GM10248 (cell line): ENCODE measurements around the gene CAMTA1.

ENCODE experiments used
- CTCF ChIA-PET: fragments of 300-600 bp; sonication (Branson Sonifier 250); formaldehyde crosslinking; extraction: SDS; loops from one replicate; lab custom pipeline; 2021; ENCODE audit warnings: antibody characterized with exemption; lab: Yijun Ruan, JAX
- POLR2A ChIA-PET: fragments of 350-650 bp; sonication (Branson Sonifier 250); formaldehyde crosslinking; extraction: SDS; loops from one replicate; lab custom pipeline; 2020; ENCODE audit warnings: antibody characterized with exemption; lab: Yijun Ruan, JAX
- DNase-seq: peaks from one replicate; pipeline ENCODE4 v3.0.0; 2012; ENCODE audit errors: extremely low spot score
- CTCF ChIP-seq: IDR thresholded peaks from 2 replicates; pipeline ENCODE4 v1.5.1; 2012; ENCODE audit warnings: mild to moderate bottlenecking, low read depth; ENCODE audit errors: extremely low read depth, missing control alignments, control extremely low read depth

CAMTA1 gene

GRCh38 chr1:6957341-6957740 lies 172.1 kb downstream of the CAMTA1 start:
- no peak for DNase-seq
- ChIA-PET CTCF (no interaction called here), POLR2A (no interaction called here)
- TF ChIP-seq CTCF, result no peak

- ChIA-PET CTCF (interaction anchor here (1.2 kb wide), 1 partner anchor 112 kb away, joined by 3 read pairs; no protein-coding TSS in a partner anchor), POLR2A (no interaction called here)
- no peak for DNase-seq
- TF ChIP-seq CTCF, result no peak
These were observed 173.3 kb downstream of the CAMTA1 start for GRCh38 chr1:6958407-6959030.

- CTCF ChIA-PET, result no interaction called here
- TF ChIP-seq CTCF, result no peak
- DNase-seq, result no peak
- POLR2A ChIA-PET, result no interaction called here
These were observed 174.2 kb downstream of the CAMTA1 start for GRCh38 chr1:6959491-6959890.

GRCh38 chr1:6960291-6960811 lies 175.1 kb downstream of the CAMTA1 start:
- no peak for DNase-seq
- ChIA-PET POLR2A (no interaction called here), CTCF (interaction anchor here (1.2 kb wide), 1 partner anchor 248 kb away, joined by 3 read pairs; no protein-coding TSS in a partner anchor)
- no peak for TF ChIP-seq CTCF

GRCh38 chr1:6960860-6961259 lies 175.6 kb downstream of the CAMTA1 start:
- DNase-seq, result no peak
- ChIA-PET POLR2A (no interaction called here), CTCF (interaction anchor here (1.2 kb wide), 1 partner anchor 247 kb away, joined by 3 read pairs; no protein-coding TSS in a partner anchor)
- TF ChIP-seq CTCF, result no peak

GRCh38 chr1:6961289-6961688 lies 176.0 kb downstream of the CAMTA1 start:
- ChIA-PET POLR2A (no interaction called here), CTCF (interaction anchor here (1.2 kb wide), 1 partner anchor 247 kb away, joined by 3 read pairs; no protein-coding TSS in a partner anchor)
- DNase-seq, result no peak
- no peak for TF ChIP-seq CTCF
